IMR-90 (cell line): ENCODE measurements around the gene NTSR1.

ENCODE experiments used
- CEBPB ChIP-seq: IDR thresholded peaks from 2 replicates; pipeline ENCODE4 v1.6.1; 2012; ENCODE audit warnings: low read depth, low read length, improper control_type of control experiment
- NFE2L2 ChIP-seq: fragments of 150-350 bp; IDR thresholded peaks from 2 replicates; pipeline ENCODE4 v1.6.1; 2016; ENCODE audit warnings: low read depth, mild to moderate bottlenecking, low read length
- POLR2A ChIP-seq: IDR thresholded peaks from 2 replicates; pipeline ENCODE4 v1.6.1; 2012; ENCODE audit warnings: mild to moderate bottlenecking, low read depth, low read length
- RAD21 ChIP-seq: IDR thresholded peaks from 2 replicates; pipeline ENCODE4 v1.6.1; 2012; ENCODE audit warnings: low read length, improper control_type of control experiment

DNA sequence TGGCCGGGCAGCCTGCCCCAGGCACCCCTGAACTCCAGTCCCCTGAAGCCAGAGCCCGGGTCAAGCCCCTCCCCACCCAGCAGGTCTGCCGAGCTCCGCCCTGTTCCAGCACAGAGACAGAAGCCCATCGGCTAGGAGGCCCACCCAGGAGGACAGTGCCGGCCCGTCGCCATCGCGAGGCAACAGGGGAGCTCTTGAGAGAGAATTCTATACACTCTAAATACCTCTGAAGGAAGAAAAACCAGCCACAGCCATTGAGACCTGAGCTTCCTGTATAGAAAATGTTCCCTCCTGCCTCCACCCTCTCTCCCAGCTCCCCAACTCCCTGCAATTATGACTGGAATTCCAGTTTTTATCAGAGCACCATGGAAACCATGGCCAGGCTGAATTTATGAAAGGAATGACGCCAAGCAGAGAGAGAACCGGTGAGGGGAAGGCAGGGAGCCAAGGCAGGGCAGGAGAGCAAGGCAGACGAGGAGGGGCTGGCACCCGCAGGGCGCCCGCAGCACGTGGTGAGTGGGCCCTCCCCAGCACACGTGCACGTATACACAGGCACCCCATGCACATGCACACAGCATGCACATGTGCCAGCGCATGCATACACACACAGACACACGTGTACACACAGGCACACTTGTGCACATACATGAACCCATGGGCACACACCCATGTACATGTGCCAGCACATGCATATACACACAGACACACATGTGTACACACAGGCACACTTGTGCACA lies 60.1 kb downstream of the NTSR1 start:
- TF ChIP-seq NFE2L2, result no peak
- no peak for TF ChIP-seq POLR2A
- no peak for TF ChIP-seq CEBPB
- no peak for TF ChIP-seq RAD21
